ENCODE data around the gene ACOT8. TPM values are rescaled to one million over a fixed set of nuclear protein-coding genes. Genes with fewer than 3 reads are reported as not detected.

ACOT8 gene
- total RNA-seq, 1 experiment from 2014 or later, result 37.9 TPM

DNA sequence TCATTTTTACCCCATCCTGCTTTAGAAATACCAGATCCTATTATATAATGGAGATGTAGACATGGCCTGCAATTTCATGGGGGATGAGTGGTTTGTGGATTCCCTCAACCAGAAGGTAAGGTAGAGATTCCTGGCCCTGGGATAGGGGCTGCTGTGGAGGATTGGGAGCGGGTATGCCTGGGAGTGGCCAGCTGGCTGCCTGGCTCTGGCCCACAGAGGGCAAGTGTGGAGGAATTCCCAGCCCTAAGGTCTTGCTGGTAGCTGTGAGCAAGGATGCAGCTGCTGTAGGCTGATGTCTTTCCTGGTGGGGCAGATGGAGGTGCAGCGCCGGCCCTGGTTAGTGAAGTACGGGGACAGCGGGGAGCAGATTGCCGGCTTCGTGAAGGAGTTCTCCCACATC lies 40.5 kb upstream of the ACOT8 start:
- intact Hi-C loops (cut with micrococcal nuclease; ENCODE audit: unreplicated experiment), result no loop called here
- BruUV-seq (replicated peaks), result no TSS peak

DNA sequence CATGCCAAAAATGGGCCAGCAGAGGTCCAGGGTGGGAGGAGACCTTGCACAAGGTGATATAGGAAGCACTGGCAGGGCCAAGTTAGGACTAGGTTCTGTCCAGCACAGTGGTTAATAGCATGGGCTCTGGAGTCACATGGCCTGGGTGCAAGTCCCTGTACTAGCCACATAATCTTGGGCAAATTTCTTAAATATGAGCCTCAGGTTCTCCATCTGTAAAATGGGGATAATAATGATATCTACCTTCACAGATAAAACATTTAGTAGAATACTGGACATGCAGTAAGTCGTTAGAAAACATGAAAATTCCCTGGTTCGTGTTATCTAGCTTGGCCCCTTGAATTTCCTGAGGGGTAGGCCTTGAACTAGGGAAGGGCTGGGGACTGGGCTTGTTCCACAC lies 40.1 kb upstream of the ACOT8 start:
- H3K36me3 Mint-ChIP-seq (ENCODE audit: insufficient read depth, unreplicated experiment), result peaks cover 11% of the 10 kb centered on the region
- H3K9me3 Mint-ChIP-seq (ENCODE audit: low read depth, unreplicated experiment), result no peaks in the 10 kb centered on the region
- no peak overlapping the region for H3K27ac Mint-ChIP-seq (ENCODE audit: unreplicated experiment)
- peaks cover 5% of the 10 kb centered on the region for H3K4me1 Mint-ChIP-seq (ENCODE audit: low read depth, unreplicated experiment)
- TF ChIP-seq, protein P1, sequence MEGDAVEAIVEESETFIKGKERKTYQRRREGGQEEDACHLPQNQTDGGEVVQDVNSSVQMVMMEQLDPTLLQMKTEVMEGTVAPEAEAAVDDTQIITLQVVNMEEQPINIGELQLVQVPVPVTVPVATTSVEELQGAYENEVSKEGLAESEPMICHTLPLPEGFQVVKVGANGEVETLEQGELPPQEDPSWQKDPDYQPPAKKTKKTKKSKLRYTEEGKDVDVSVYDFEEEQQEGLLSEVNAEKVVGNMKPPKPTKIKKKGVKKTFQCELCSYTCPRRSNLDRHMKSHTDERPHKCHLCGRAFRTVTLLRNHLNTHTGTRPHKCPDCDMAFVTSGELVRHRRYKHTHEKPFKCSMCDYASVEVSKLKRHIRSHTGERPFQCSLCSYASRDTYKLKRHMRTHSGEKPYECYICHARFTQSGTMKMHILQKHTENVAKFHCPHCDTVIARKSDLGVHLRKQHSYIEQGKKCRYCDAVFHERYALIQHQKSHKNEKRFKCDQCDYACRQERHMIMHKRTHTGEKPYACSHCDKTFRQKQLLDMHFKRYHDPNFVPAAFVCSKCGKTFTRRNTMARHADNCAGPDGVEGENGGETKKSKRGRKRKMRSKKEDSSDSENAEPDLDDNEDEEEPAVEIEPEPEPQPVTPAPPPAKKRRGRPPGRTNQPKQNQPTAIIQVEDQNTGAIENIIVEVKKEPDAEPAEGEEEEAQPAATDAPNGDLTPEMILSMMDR (IDR thresholded peaks at IDR 0.05; ENCODE audit: unreplicated experiment), result no peak
- CTCF ChIA-PET, result interaction anchor here (1.4 kb wide), 1 partner anchor 16 kb away, joined by 3 read pairs; the partner anchor contains the start of gene ZSWIM1
- BruUV-seq (replicated peaks), result no TSS peak
- no peak overlapping the region for H3K4me3 Mint-ChIP-seq (ENCODE audit: low read depth, unreplicated experiment)
- no peak for DNase-seq
- no peaks in the 10 kb centered on the region for H3K27me3 Mint-ChIP-seq (ENCODE audit: unreplicated experiment)
- intact Hi-C loops (cut with micrococcal nuclease; ENCODE audit: unreplicated experiment), result no loop called here

More for the DNA sequence above, 40.5 kb upstream of the ACOT8 start:
- TF ChIP-seq, protein P1 (IDR thresholded peaks at IDR 0.05; ENCODE audit: unreplicated experiment), result no peak
- CTCF ChIA-PET, result interaction anchor here (1.4 kb wide), 1 partner anchor 17 kb away, joined by 3 read pairs; the partner anchor contains the start of gene ZSWIM1
- Mint-ChIP-seq H3K36me3 (ENCODE audit: insufficient read depth, unreplicated experiment) (peaks cover 7% of the 10 kb centered on the region), H3K27me3 (ENCODE audit: unreplicated experiment) (no peaks in the 10 kb centered on the region), H3K27ac (ENCODE audit: unreplicated experiment) (no peak overlapping the region), H3K4me3 (ENCODE audit: low read depth, unreplicated experiment) (no peak overlapping the region), H3K4me1 (ENCODE audit: low read depth, unreplicated experiment) (peaks cover 1% of the 10 kb centered on the region), H3K9me3 (ENCODE audit: low read depth, unreplicated experiment) (no peaks in the 10 kb centered on the region)
- DNase-seq, result no peak

DNA sequence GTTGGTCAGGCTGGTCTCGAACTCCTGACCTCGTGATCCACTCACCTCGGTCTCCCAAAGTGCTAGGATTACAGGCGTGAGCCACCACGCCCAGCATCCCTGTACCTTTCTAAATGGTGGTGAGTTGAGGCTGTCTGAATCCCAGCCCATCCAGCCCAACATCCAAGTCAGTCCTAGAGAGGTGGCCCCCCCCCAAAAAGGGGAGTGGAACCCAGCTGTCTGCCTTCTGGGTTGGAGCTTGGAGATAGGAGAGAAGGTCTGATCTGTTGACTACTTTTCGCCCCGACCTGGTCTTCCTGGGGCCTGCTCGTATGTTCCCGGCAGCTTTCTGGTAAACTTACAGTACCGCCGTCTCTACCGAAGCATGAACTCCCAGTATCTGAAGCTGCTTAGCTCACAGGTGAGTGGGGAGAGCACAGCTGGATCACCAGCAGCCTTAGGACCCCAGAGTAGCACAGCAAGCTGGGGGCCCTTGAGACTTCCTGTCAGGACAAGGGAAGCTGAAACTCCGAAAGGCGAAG lies 39.5 kb upstream of the ACOT8 start:
- no peak for DNase-seq
- no peak overlapping the region for H3K4me3 Mint-ChIP-seq (ENCODE audit: low read depth, unreplicated experiment)
- no peak overlapping the region for H3K27ac Mint-ChIP-seq (ENCODE audit: unreplicated experiment)
- peaks cover 9% of the 10 kb centered on the region for H3K4me1 Mint-ChIP-seq (ENCODE audit: low read depth, unreplicated experiment)
- no peaks in the 10 kb centered on the region for H3K27me3 Mint-ChIP-seq (ENCODE audit: unreplicated experiment)
- no TSS peak for BruUV-seq (replicated peaks)
- CTCF ChIA-PET, result no interaction called here
- peaks cover 17% of the 10 kb centered on the region for H3K36me3 Mint-ChIP-seq (ENCODE audit: insufficient read depth, unreplicated experiment)
- intact Hi-C loops (cut with micrococcal nuclease; ENCODE audit: unreplicated experiment), result no loop called here
- no peaks in the 10 kb centered on the region for H3K9me3 Mint-ChIP-seq (ENCODE audit: low read depth, unreplicated experiment)
- TF ChIP-seq, protein P1 (IDR thresholded peaks at IDR 0.05; ENCODE audit: unreplicated experiment), result no peak

DNA sequence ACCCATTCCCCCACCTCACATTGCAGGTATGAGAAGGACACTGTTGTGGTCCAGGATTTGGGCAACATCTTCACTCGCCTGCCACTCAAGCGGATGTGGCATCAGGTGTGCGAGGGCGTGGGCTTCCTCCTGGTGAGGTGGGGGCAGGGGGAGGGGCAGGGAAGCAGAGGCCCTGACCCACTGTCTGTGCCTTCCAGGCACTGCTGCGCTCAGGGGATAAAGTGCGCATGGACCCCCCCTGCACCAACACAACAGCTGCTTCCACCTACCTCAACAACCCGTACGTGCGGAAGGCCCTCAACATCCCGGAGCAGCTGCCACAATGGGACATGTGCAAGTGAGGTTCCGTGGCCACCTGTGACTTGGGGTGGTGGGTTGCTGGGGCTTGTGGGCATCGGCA lies 37.6 kb upstream of the ACOT8 start:
- Mint-ChIP-seq H3K27ac (ENCODE audit: unreplicated experiment) (no peak overlapping the region), H3K9me3 (ENCODE audit: low read depth, unreplicated experiment) (no peaks in the 10 kb centered on the region), H3K27me3 (ENCODE audit: unreplicated experiment) (no peaks in the 10 kb centered on the region), H3K4me1 (ENCODE audit: low read depth, unreplicated experiment) (peaks cover 9% of the 10 kb centered on the region), H3K4me3 (ENCODE audit: low read depth, unreplicated experiment) (no peak overlapping the region), H3K36me3 (ENCODE audit: insufficient read depth, unreplicated experiment) (peaks cover 36% of the 10 kb centered on the region)
- TF ChIP-seq, protein P1 (IDR thresholded peaks at IDR 0.05; ENCODE audit: unreplicated experiment), result no peak
- BruUV-seq (replicated peaks), result no TSS peak
- intact Hi-C loops (cut with micrococcal nuclease; ENCODE audit: unreplicated experiment), result no loop called here
- no peak for DNase-seq
- CTCF ChIA-PET, result no interaction called here

Data from Calu3 (cell line).